Tibial artery (tissue), 4 donors: ENCODE data around the gene CCND2.

ENCODE experiments used
- DNase-seq, 2 donors: peaks; one replicate each; pipeline ENCODE4 v3.0.0-alpha.2; 2019
- H3K27ac ChIP-seq, 2 donors: fragments of 200-600 bp; sonication (generic) in 1 of 2; 1 replicate in 1 of 2; 2 replicates in 1 of 2; pipeline ENCODE4 v1.5.1; 2018 to 2019; ENCODE audit warnings: mild to moderate bottlenecking in 1 of 2
- H3K27me3 ChIP-seq, 2 donors: fragments of 200-600 bp; sonication (generic) in 1 of 2; one replicate each; pipeline versions ENCODE4 v1.5.1 to v1.6.0; 2016 to 2019
- H3K36me3 ChIP-seq, 3 donors: fragments of 200-600 bp; sonication (generic) in 2 of 3; one replicate each; pipeline ENCODE4 v1.5.1; 2016 to 2019; ENCODE audit warnings: mild to moderate bottlenecking in 2 of 3
- H3K4me1 ChIP-seq, 4 donors: fragments of 200-600 bp; sonication (generic) in 2 of 4; 1 replicate in 3 of 4; 2 replicates in 1 of 4; pipeline ENCODE4 v1.5.1; 2016 to 2019
- H3K4me3 ChIP-seq, 2 donors: fragments of 200-600 bp; sonication (generic) in 1 of 2; 1 replicate in 1 of 2; 2 replicates in 1 of 2; pipeline ENCODE4 v1.5.1; 2018 to 2019; ENCODE audit warnings: mild to moderate bottlenecking in 2 of 2
- H3K9me3 ChIP-seq, 3 donors: fragments of 200-600 bp; sonication (generic) in 1 of 3; one replicate each; pipeline ENCODE4 v1.5.1; 2016 to 2019
- CTCF ChIP-seq, 2 experiments: fragments of 200-600 bp in 1 of 2; fragments of 450-650 bp in 1 of 2; IDR thresholded peaks; one replicate each; pipeline ENCODE4 v1.5.1; 2017 to 2019; ENCODE audit warnings: antibody characterized with exemption in 2 of 2, mild to moderate bottlenecking in 1 of 2, moderate library complexity in 1 of 2
- intact Hi-C: fragments of 100-400 bp; cut with DNase I; formaldehyde crosslinking; loops from one replicate; pipeline ENCODE4 v1.15.0; 2023; ENCODE audit warnings: low total_unique reads

CCND2 gene

GRCh38 chr12:4289998-4290790 is 16.6 kb downstream of the CCND2 start:
- H3K4me3 ChIP-seq: no peak overlapping the region
- peak in 1 of 2 donors; percentile 43 for DNase-seq
- no peaks in the 10 kb centered on the region for H3K9me3 ChIP-seq
- intact Hi-C loops: no loop called here
- peaks cover 35 to 68% (median 66%) of the 10 kb centered on the region in 3 donors for H3K36me3 ChIP-seq
- peaks cover 0 to 40% (median 22%) of the 10 kb centered on the region in 4 donors for H3K4me1 ChIP-seq
- no peak for TF ChIP-seq CTCF (IDR thresholded peaks at IDR 0.05)
- no peak overlapping the region for H3K27ac ChIP-seq
- H3K27me3 ChIP-seq: no peaks in the 10 kb centered on the region

GRCh38 chr12:4292341-4293073 is 18.9 kb downstream of the CCND2 start:
- no peaks in the 10 kb centered on the region for H3K27me3 ChIP-seq
- DNase-seq: peak in 1 of 2 donors; percentile 59
- H3K36me3 ChIP-seq: peaks cover 29 to 58% (median 53%) of the 10 kb centered on the region in 3 donors
- intact Hi-C loops: no loop called here
- no peak for TF ChIP-seq CTCF (IDR thresholded peaks at IDR 0.05)
- H3K27ac ChIP-seq: no peak overlapping the region
- no peaks in the 10 kb centered on the region for H3K9me3 ChIP-seq
- H3K4me3 ChIP-seq: no peak overlapping the region
- peaks cover 0 to 27% (median 12%) of the 10 kb centered on the region in 4 donors for H3K4me1 ChIP-seq

GRCh38 chr12:4293299-4293965 is 19.9 kb downstream of the CCND2 start:
- Histone ChIP-seq H3K4me3 (no peak overlapping the region), H3K36me3 (peaks cover 21 to 56% (median 56%) of the 10 kb centered on the region in 3 donors), H3K4me1 (peaks cover 0 to 18% (median 12%) of the 10 kb centered on the region in 4 donors), H3K27me3 (no peaks in the 10 kb centered on the region), H3K9me3 (no peaks in the 10 kb centered on the region), H3K27ac (no peak overlapping the region)
- DNase-seq: peak in 1 of 2 donors; percentile 44
- TF ChIP-seq CTCF (IDR thresholded peaks at IDR 0.05): no peak
- intact Hi-C loops: no loop called here

GRCh38 chr12:4293966-4294505 is 20.5 kb downstream of the CCND2 start:
- Histone ChIP-seq H3K27me3 (no peaks in the 10 kb centered on the region), H3K4me3 (no peak overlapping the region), H3K36me3 (peaks cover 15 to 56% (median 50%) of the 10 kb centered on the region in 3 donors), H3K27ac (no peak overlapping the region), H3K4me1 (peaks cover 0 to 15% (median 11%) of the 10 kb centered on the region in 4 donors), H3K9me3 (no peaks in the 10 kb centered on the region)
- intact Hi-C loops: no loop called here
- TF ChIP-seq CTCF (IDR thresholded peaks at IDR 0.05): no peak
- peak in 1 of 2 donors; percentile 33 for DNase-seq

- intact Hi-C loops: no loop called here
- TF ChIP-seq CTCF (IDR thresholded peaks at IDR 0.05): no peak
- Histone ChIP-seq H3K4me3 (no peak overlapping the region), H3K4me1 (peaks cover 0 to 15% (median 8%) of the 10 kb centered on the region in 4 donors), H3K36me3 (peaks cover 0 to 50% (median 45%) of the 10 kb centered on the region in 3 donors), H3K9me3 (no peaks in the 10 kb centered on the region), H3K27ac (no peak overlapping the region), H3K27me3 (no peaks in the 10 kb centered on the region)
- DNase-seq: peak in 1 of 2 donors; percentile 1
Observed at GRCh38 chr12:4296751-4297150, 23.2 kb downstream of the CCND2 start.
